A673 (cell line): ENCODE measurements around the gene RC3H2. TPM values are rescaled to one million over a fixed set of nuclear protein-coding genes. Genes with fewer than 3 reads are reported as not detected.

ENCODE experiments used
- BruUV-seq: library from RNA; stranded (reverse); fragments of 400-500 nt; replicated peaks from 2 replicates; lab custom pipeline; 2021; lab: Mats Ljungman, UMichigan
- CTCF ChIA-PET: fragments of 300-600 bp; sonication (Branson Sonifier 250); formaldehyde crosslinking; loops from one replicate; lab custom pipeline; 2022; ENCODE audit warnings: antibody characterized with exemption; lab: Charles Lee
- POLR2A ChIA-PET: fragments of 300-600 bp; sonication (Branson Sonifier 250); formaldehyde crosslinking; loops from one replicate; lab custom pipeline; 2022; ENCODE audit warnings: antibody characterized with exemption; ENCODE audit not compliant: low non-redundant PET; lab: Charles Lee
- DNase-seq: peaks from one replicate; pipeline ENCODE4 v3.0.0-alpha.2; 2015; ENCODE audit warnings: low spot score
- H3K27ac ChIP-seq: fragments of 200-600 bp; sonication (generic); 2 replicates; pipeline ENCODE4 v1.5.1; 2016; ENCODE audit warnings: mixed run types, low read depth, mild to moderate bottlenecking, mixed read lengths, antibody characterized with exemption, low read length; ENCODE audit not compliant: poor library complexity, severe bottlenecking
- H3K27me3 ChIP-seq: fragments of 200-600 bp; sonication (generic); replicated peaks from 2 replicates; pipeline ENCODE4 v1.6.1; 2017; ENCODE audit warnings: mixed run types, low read depth, mild to moderate bottlenecking, mixed read lengths, antibody characterized with exemption, low read length; ENCODE audit not compliant: insufficient read depth, poor library complexity
- H3K36me3 ChIP-seq: fragments of 200-600 bp; sonication (generic); 2 replicates; pipeline ENCODE4 v1.6.1; 2016; ENCODE audit warnings: mixed run types, mild to moderate bottlenecking, mixed read lengths, antibody characterized with exemption, low read length; ENCODE audit not compliant: insufficient read depth, poor library complexity, severe bottlenecking
- H3K4me1 ChIP-seq: fragments of 200-600 bp; sonication (generic); 2 replicates; pipeline ENCODE4 v1.6.1; 2017; ENCODE audit warnings: mixed run types, mild to moderate bottlenecking, mixed read lengths, antibody characterized with exemption, low read length; ENCODE audit not compliant: insufficient read depth, poor library complexity, severe bottlenecking
- H3K4me3 ChIP-seq: fragments of 200-600 bp; sonication (generic); 2 replicates; pipeline ENCODE4 v1.5.1; 2016; ENCODE audit warnings: low read depth, mixed run types, mild to moderate bottlenecking, mixed read lengths, low read length; ENCODE audit not compliant: poor library complexity, severe bottlenecking
- H3K9me3 ChIP-seq: fragments of 200-600 bp; sonication (generic); 2 replicates; pipeline ENCODE4 v1.6.1; 2016; ENCODE audit warnings: mixed run types, low read depth, mild to moderate bottlenecking, mixed read lengths, antibody characterized with exemption, low read length; ENCODE audit not compliant: poor library complexity, severe bottlenecking
- CTCF ChIP-seq: fragments of 300-800, 200-600 bp; sonication (generic); conservative IDR thresholded peaks from 2 replicates; pipeline ENCODE4 v1.5.1; 2017; ENCODE audit warnings: low read depth, mild to moderate bottlenecking, antibody characterized with exemption, low read length, moderate library complexity, mixed read lengths
- EZH2 ChIP-seq: fragments of 200-600 bp; sonication (generic); IDR thresholded peaks from 2 replicates; pipeline ENCODE4 v1.6.1; 2017; ENCODE audit warnings: borderline replicate concordance, low read depth, mild to moderate bottlenecking, mixed read lengths, antibody characterized with exemption, low read length; ENCODE audit not compliant: poor library complexity, severe bottlenecking
- intact Hi-C: fragments of 100-400 bp; cut with micrococcal nuclease; formaldehyde crosslinking; loops from one replicate; pipeline ENCODE4 v1.10.0; 2022; ENCODE audit not compliant: unreplicated experiment
- total RNA-seq: library from RNA; stranded (reverse); gene quantifications from 2 replicates; pipeline ENCODE4 v1.2.3, GENCODE V29; 2021

RC3H2 gene
- total RNA-seq, 1 experiment from 2014 or later, result 71.1 TPM

GRCh38 chr9:122930541-122931225, 25.5 kb upstream of the RC3H2 start:
- Histone ChIP-seq H3K4me1 (peaks cover 7% of the 10 kb centered on the region), H3K36me3 (no peaks in the 10 kb centered on the region), H3K27ac (peak overlapping the region; percentile 88), H3K9me3 (no peaks in the 10 kb centered on the region), H3K4me3 (peak overlapping the region; percentile 77), H3K27me3 (no peaks in the 10 kb centered on the region)
- ChIA-PET CTCF (no interaction called here), POLR2A (interaction anchor here (1.4 kb wide), 1 partner anchor 10 kb away, joined by 5 read pairs; the partner anchor contains the start of gene RABGAP1)
- TF ChIP-seq EZH2 (no peak), CTCF (no peak)
- intact Hi-C loops, result loop anchor here (2.0 kb wide), 1 partner anchor 18 kb away; the partner anchor contains the start of gene ZBTB6
- BruUV-seq, result no TSS peak
- DNase-seq, result no peak

GRCh38 chr9:122929796-122930354, 24.7 kb upstream of the RC3H2 start:
- DNase-seq, result no peak
- TF ChIP-seq CTCF (no peak), EZH2 (no peak)
- POLR2A ChIA-PET, result interaction anchor here (0.7 kb wide), 1 partner anchor 17 kb away, joined by 3 read pairs; no protein-coding TSS in a partner anchor
- H3K36me3 ChIP-seq, result no peaks in the 10 kb centered on the region
- peaks cover 7% of the 10 kb centered on the region for H3K4me1 ChIP-seq
- no peaks in the 10 kb centered on the region for H3K27me3 ChIP-seq
- CTCF ChIA-PET, result no interaction called here
- no TSS peak for BruUV-seq
- H3K9me3 ChIP-seq, result no peaks in the 10 kb centered on the region
- H3K4me3 ChIP-seq, result peak overlapping the region; percentile 77
- intact Hi-C loops, result loop anchor here (2.0 kb wide), 1 partner anchor 17 kb away; the partner anchor contains the start of gene ZBTB6
- H3K27ac ChIP-seq, result no peak overlapping the region

- H3K27me3 ChIP-seq, result no peaks in the 10 kb centered on the region
- DNase-seq, result no peak
These were observed 18.8 kb upstream of the RC3H2 start for GRCh38 chr9:122923947-122924346.

More at GRCh38 chr9:122923947-122924346, 18.8 kb upstream of the RC3H2 start:
- no peaks in the 10 kb centered on the region for H3K36me3 ChIP-seq
- no peak overlapping the region for H3K4me3 ChIP-seq
- POLR2A ChIA-PET, result no interaction called here
- H3K4me1 ChIP-seq, result no peaks in the 10 kb centered on the region
- CTCF ChIA-PET, result no interaction called here
- intact Hi-C loops, result no loop called here
- H3K27ac ChIP-seq, result no peak overlapping the region
- TF ChIP-seq EZH2 (no peak), CTCF (no peak)
- H3K9me3 ChIP-seq, result no peaks in the 10 kb centered on the region
- BruUV-seq, result no TSS peak
